ENCODE data around the gene FCRL5.

GRCh38 chr1:157585984-157586383 is 33.7 kb upstream of the FCRL5 start:
- TF ChIP-seq CTCF (IDR thresholded peaks at IDR 0.05) (no peak), POLR2A (IDR thresholded peaks at IDR 0.05) (no peak)
